Activated CD8-positive, alpha-beta T cell treated with anti-CD3 and anti-CD28 coated beads for 36 hours (primary cell): ENCODE results near the gene RPS19BP1. TPM values are rescaled to one million over a fixed set of nuclear protein-coding genes. Genes with fewer than 3 reads are reported as not detected.

Source experiments
- ATAC-seq: fragments of 200-7000 bp; cut with Tn5 transposase; one replicate; pipeline ENCODE4 v1.10.0; 2021; ENCODE audit warnings: mild to moderate bottlenecking, moderate library complexity
- CTCF ChIA-PET: fragments of 350-600 bp; sonication (Branson Sonifier 250); formaldehyde crosslinking; loops from one replicate; lab custom pipeline; 2021; ENCODE audit warnings: antibody characterized with exemption; lab: Charles Lee
- POLR2A ChIA-PET: fragments of 350-600 bp; sonication (Branson Sonifier 250); formaldehyde crosslinking; loops from one replicate; lab custom pipeline; 2021; ENCODE audit warnings: antibody characterized with exemption; lab: Charles Lee
- DNase-seq: peaks from one replicate; pipeline ENCODE4 v3.0.0-alpha.2; 2020
- H3K27ac Mint-ChIP-seq: one replicate; pipeline ENCODE4 v1.8.0; 2021; ENCODE audit warnings: mild to moderate bottlenecking, mixed read lengths
- H3K27me3 Mint-ChIP-seq: one replicate; pipeline ENCODE4 v1.8.0; 2021; ENCODE audit warnings: mixed read lengths
- H3K36me3 Mint-ChIP-seq: one replicate; pipeline ENCODE4 v1.8.0; 2021; ENCODE audit warnings: low read depth, mixed read lengths
- H3K4me1 Mint-ChIP-seq: one replicate; pipeline ENCODE4 v1.8.0; 2021; ENCODE audit warnings: low read depth, mixed read lengths
- H3K4me3 Mint-ChIP-seq: one replicate; pipeline ENCODE4 v1.8.0; 2021; ENCODE audit warnings: mild to moderate bottlenecking, moderate library complexity, mixed read lengths
- H3K9me3 Mint-ChIP-seq: one replicate; pipeline ENCODE4 v1.8.0; 2021; ENCODE audit warnings: mixed read lengths
- intact Hi-C: fragments of 100-400 bp; cut with micrococcal nuclease; formaldehyde crosslinking; loops from one replicate; pipeline ENCODE4 v1.10.0; 2022
- total RNA-seq, 2 experiments: library from RNA; stranded (reverse); gene quantifications; one replicate each; pipeline ENCODE4 v1.2.3, GENCODE V29; 2021
- TF ChIP-seq, protein P1 (sequence below): fragments of 200-600 bp; IDR thresholded peaks from one replicate; pipeline ENCODE4 v1.8.0; 2022; ENCODE audit warnings: antibody characterized with exemption, mild to moderate bottlenecking

The RPS19BP1 gene
- total RNA-seq, 2 experiments from 2014 or later = 68.5 to 71.7 TPM

DNA sequence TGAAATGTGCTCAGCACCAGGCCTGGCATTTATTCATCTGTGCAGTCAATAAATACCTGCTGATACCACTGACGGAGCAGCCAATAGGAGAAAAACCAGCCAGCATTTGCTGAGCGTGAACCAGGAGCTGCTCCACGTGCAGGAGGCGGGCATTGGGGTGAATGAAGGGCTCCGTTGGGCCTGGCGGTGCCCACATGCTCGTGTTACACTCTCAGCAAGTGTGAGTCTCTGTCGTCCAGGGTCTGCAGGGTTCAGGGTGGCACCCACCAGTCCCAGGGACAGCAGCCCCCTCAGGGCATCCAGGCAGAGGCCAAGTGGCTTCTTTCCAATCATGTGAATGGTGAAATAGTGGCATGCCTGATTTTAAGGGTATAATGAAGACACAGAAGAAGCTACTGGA is 4.2 kb upstream of the RPS19BP1 start:
- ChIA-PET POLR2A (interaction anchor here (1.0 to 1.3 kb wide), 3 partner anchors 271 to 644 kb away, joined by 3 read pairs; no protein-coding TSS in a partner anchor), CTCF (interaction anchor here (1.2 to 6.3 kb wide), 3 partner anchors 8 to 488 kb away, joined by 4 to 94 read pairs (median 21); no protein-coding TSS in a partner anchor)
- peaks cover 4% of the 10 kb centered on the region for H3K36me3 Mint-ChIP-seq
- H3K4me1 Mint-ChIP-seq = peaks cover 11% of the 10 kb centered on the region
- TF ChIP-seq, protein P1, sequence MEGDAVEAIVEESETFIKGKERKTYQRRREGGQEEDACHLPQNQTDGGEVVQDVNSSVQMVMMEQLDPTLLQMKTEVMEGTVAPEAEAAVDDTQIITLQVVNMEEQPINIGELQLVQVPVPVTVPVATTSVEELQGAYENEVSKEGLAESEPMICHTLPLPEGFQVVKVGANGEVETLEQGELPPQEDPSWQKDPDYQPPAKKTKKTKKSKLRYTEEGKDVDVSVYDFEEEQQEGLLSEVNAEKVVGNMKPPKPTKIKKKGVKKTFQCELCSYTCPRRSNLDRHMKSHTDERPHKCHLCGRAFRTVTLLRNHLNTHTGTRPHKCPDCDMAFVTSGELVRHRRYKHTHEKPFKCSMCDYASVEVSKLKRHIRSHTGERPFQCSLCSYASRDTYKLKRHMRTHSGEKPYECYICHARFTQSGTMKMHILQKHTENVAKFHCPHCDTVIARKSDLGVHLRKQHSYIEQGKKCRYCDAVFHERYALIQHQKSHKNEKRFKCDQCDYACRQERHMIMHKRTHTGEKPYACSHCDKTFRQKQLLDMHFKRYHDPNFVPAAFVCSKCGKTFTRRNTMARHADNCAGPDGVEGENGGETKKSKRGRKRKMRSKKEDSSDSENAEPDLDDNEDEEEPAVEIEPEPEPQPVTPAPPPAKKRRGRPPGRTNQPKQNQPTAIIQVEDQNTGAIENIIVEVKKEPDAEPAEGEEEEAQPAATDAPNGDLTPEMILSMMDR = no peak
- H3K27ac Mint-ChIP-seq = no peak overlapping the region
- ATAC-seq (no peak), DNase-seq (no peak)
- H3K27me3 Mint-ChIP-seq = no peaks in the 10 kb centered on the region
- H3K9me3 Mint-ChIP-seq = no peaks in the 10 kb centered on the region
- no peak overlapping the region for H3K4me3 Mint-ChIP-seq
- intact Hi-C loops = no loop called here

DNA sequence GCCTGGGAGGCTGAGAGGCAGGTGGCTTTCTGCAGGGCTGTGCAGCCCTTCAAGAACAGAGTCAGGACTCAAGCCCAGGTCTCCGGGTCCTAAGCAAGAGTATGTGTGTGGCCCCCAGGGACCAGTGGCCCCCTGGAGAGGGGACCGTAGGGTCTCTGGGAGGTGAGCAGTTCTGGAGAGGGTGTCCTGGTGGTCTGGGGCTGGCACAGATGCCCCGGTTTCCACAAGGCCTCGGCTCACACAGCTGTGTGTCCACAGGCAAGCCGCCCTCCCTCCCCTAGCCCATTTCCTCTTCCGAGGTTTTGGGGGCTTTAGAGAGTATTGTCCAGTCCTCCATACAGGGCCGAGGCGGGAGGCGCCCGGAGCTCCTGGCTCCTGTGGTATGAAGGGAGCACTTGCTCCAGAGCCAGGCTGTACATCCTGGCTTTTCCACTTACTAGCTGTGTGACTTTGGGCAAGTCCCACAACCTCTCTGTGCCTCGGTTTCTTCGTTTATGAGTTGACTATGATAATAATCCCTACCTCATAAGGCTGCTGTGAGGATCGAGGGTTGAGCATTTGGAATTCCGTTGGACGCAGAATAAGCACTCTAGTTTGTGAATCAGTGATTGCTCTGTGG is 3.4 kb upstream of the RPS19BP1 start:
- no peak for ATAC-seq
- no peak for DNase-seq
- H3K4me1 Mint-ChIP-seq = peaks cover 17% of the 10 kb centered on the region
- H3K9me3 Mint-ChIP-seq = no peaks in the 10 kb centered on the region
- TF ChIP-seq, protein P1 = no peak
- CTCF ChIA-PET = interaction anchor here (1.0 to 6.3 kb wide), 14 partner anchors 9 to 507 kb away, joined by 3 to 94 read pairs (median 8); a partner anchor contains a TSS
- POLR2A ChIA-PET = interaction anchor here (1.1 to 1.9 kb wide), 3 partner anchors 216 to 644 kb away, joined by 3 to 6 read pairs (median 3); partner anchors contain the start of gene RPL3
- H3K4me3 Mint-ChIP-seq = no peak overlapping the region
- H3K36me3 Mint-ChIP-seq = peaks cover 9% of the 10 kb centered on the region
- intact Hi-C loops = no loop called here
- H3K27me3 Mint-ChIP-seq = no peaks in the 10 kb centered on the region
- H3K27ac Mint-ChIP-seq = no peak overlapping the region

DNA sequence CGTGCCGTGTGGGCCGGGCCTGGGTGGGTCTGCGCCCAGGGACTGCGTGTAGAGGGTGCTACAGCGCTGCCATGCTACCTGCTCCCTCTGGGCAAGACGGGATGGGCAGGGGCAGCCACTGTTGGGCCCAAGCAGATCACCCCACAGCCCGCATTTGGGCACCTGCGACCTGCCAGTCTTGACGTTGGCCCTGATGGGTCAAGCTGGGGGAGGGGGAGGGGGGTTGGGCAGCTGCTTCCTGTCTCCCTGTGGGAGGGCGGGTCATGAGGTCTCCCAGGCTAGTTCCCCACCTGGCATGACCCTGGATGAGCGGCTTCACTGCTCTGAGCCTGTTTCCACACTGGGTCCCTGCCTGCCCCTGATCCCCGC is 2.8 kb upstream of the RPS19BP1 start:
- H3K9me3 Mint-ChIP-seq = no peaks in the 10 kb centered on the region
- CTCF ChIA-PET = interaction anchor here (0.6 to 6.3 kb wide), 47 partner anchors 8 to 813 kb away, joined by 3 to 94 read pairs (median 4); a partner anchor contains a TSS
- no peak for ATAC-seq
- H3K4me1 Mint-ChIP-seq = peaks cover 22% of the 10 kb centered on the region
- peaks cover 15% of the 10 kb centered on the region for H3K36me3 Mint-ChIP-seq
- TF ChIP-seq, protein P1 = no peak
- POLR2A ChIA-PET = interaction anchor here (0.7 to 2.0 kb wide), 6 partner anchors 15 to 509 kb away, joined by 3 to 12 read pairs (median 4); partner anchors contain the start of genes ATF4 and RPL3
- no peak overlapping the region for H3K4me3 Mint-ChIP-seq
- no peaks in the 10 kb centered on the region for H3K27me3 Mint-ChIP-seq
- DNase-seq = no peak
- intact Hi-C loops = no loop called here
- H3K27ac Mint-ChIP-seq = no peak overlapping the region

DNA sequence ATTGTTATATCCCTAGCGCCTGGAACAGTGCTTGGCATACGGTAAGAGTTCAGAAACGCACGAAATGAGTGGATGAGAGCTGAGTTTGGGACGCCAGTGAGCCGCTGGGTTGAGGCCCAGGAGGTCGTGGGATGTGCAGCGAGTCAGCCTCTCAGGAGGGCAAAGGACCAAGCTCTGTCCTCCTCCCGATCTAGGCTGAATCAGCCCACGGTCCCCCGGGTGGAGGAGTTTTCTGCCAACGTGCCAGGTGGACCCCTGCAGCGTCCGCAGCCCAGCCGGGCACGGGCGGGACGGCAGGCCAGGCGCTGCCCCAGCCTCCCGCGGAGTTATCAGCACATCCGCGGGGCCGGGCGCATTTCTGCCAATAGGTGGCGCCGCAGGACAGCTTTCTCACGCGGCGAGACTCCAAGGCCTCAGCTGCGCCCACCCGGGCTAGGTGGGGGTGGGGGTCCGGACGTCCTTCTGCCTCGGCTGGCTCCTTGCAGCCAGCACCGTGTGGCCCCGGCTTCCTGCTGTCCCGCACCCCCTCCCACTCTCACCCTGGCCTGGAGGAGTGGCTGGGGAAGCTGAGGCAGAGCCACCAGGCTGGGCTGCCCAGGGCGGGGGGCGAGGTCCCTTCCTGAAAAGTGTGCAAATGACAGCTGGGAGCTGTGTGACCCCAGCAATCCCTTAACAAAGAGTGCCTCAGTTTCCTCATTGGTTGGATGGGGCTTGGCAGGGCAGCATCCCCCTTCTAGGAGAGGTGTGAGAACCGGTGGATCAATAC is 2.2 kb upstream of the RPS19BP1 start:
- Mint-ChIP-seq H3K4me3 (no peak overlapping the region), H3K9me3 (no peaks in the 10 kb centered on the region), H3K4me1 (peaks cover 28% of the 10 kb centered on the region), H3K27me3 (no peaks in the 10 kb centered on the region), H3K27ac (no peak overlapping the region), H3K36me3 (peaks cover 20% of the 10 kb centered on the region)
- TF ChIP-seq, protein P1 = peak; percentile 97
- DNase-seq (peak; percentile 94), ATAC-seq (peak; percentile 11)
- ChIA-PET CTCF (interaction anchor here (0.6 to 6.3 kb wide), 64 partner anchors 8 to 814 kb away, joined by 3 to 94 read pairs (median 4); partner anchors contain the start of gene MIEF1), POLR2A (interaction anchor here (0.7 to 2.0 kb wide), 10 partner anchors 12 to 509 kb away, joined by 3 to 12 read pairs (median 4); partner anchors contain the start of genes ATF4 and RPL3)
- intact Hi-C loops = loop anchor here (5.0 kb wide), 2 partner anchors 37 to 378 kb away; no protein-coding TSS in a partner anchor
